Neuron (in vitro differentiated cells): ENCODE results near the gene CIRBP.

Experiments
- H2AFZ ChIP-seq: one replicate; pipeline ENCODE4 v1.6.1; 2013; ENCODE audit warnings: low read depth, mild to moderate bottlenecking, inconsistent platforms, low read length, moderate library complexity
- H3K27me3 ChIP-seq: one replicate; pipeline ENCODE4 v1.6.1; 2013; ENCODE audit warnings: low read length; ENCODE audit not compliant: insufficient read depth
- H3K36me3 ChIP-seq: one replicate; pipeline ENCODE4 v1.6.1; 2013; ENCODE audit warnings: low read length; ENCODE audit not compliant: insufficient read depth
- H3K4me1 ChIP-seq: one replicate; pipeline ENCODE4 v1.6.1; 2013; ENCODE audit warnings: low read length; ENCODE audit not compliant: insufficient read depth
- H3K4me3 ChIP-seq: 2 replicates; pipeline ENCODE4 v1.5.1; 2013; ENCODE audit warnings: mild to moderate bottlenecking, low read length, moderate library complexity
- H3K9me3 ChIP-seq: one replicate; pipeline ENCODE4 v1.6.1; 2013; ENCODE audit warnings: low read length

CIRBP gene

GRCh38 chr19:1251330-1252220, 17.6 kb upstream of the CIRBP start:
- H3K36me3 ChIP-seq, result peaks cover 47% of the 10 kb centered on the region
- no peak overlapping the region for H2AFZ ChIP-seq
- H3K27me3 ChIP-seq, result no peaks in the 10 kb centered on the region
- peak overlapping the region; percentile 90 for H3K4me3 ChIP-seq
- H3K4me1 ChIP-seq, result peaks cover 32% of the 10 kb centered on the region
- no peaks in the 10 kb centered on the region for H3K9me3 ChIP-seq

- H2AFZ ChIP-seq, result no peak overlapping the region
- peaks cover 36% of the 10 kb centered on the region for H3K4me1 ChIP-seq
- peak overlapping the region; percentile 90 for H3K4me3 ChIP-seq
- H3K36me3 ChIP-seq, result peaks cover 54% of the 10 kb centered on the region
- H3K9me3 ChIP-seq, result no peaks in the 10 kb centered on the region
- H3K27me3 ChIP-seq, result no peaks in the 10 kb centered on the region
These were observed 16.8 kb upstream of the CIRBP start for GRCh38 chr19:1252221-1252820.

- Histone ChIP-seq H2AFZ (no peak overlapping the region), H3K36me3 (peaks cover 60% of the 10 kb centered on the region), H3K4me1 (peaks cover 43% of the 10 kb centered on the region), H3K4me3 (peak overlapping the region; percentile 90), H3K9me3 (no peaks in the 10 kb centered on the region), H3K27me3 (no peaks in the 10 kb centered on the region)
These were observed 16.2 kb upstream of the CIRBP start for GRCh38 chr19:1252821-1253513.

- H3K4me3 ChIP-seq, result no peak overlapping the region
- H3K4me1 ChIP-seq, result peaks cover 47% of the 10 kb centered on the region
- H3K36me3 ChIP-seq, result peaks cover 65% of the 10 kb centered on the region
- no peaks in the 10 kb centered on the region for H3K27me3 ChIP-seq
- no peak overlapping the region for H2AFZ ChIP-seq
- H3K9me3 ChIP-seq, result no peaks in the 10 kb centered on the region
These were observed 15.5 kb upstream of the CIRBP start for GRCh38 chr19:1253514-1254080.

- Histone ChIP-seq H3K9me3 (no peaks in the 10 kb centered on the region), H2AFZ (no peak overlapping the region), H3K4me1 (peaks cover 52% of the 10 kb centered on the region), H3K36me3 (peaks cover 65% of the 10 kb centered on the region), H3K4me3 (no peak overlapping the region), H3K27me3 (no peaks in the 10 kb centered on the region)
These were observed 15.0 kb upstream of the CIRBP start for GRCh38 chr19:1254081-1254527.

GRCh38 chr19:1254530-1255185, 14.5 kb upstream of the CIRBP start:
- Histone ChIP-seq H3K36me3 (peaks cover 65% of the 10 kb centered on the region), H2AFZ (no peak overlapping the region), H3K4me1 (peaks cover 57% of the 10 kb centered on the region), H3K27me3 (no peaks in the 10 kb centered on the region), H3K9me3 (no peaks in the 10 kb centered on the region), H3K4me3 (no peak overlapping the region)

GRCh38 chr19:1255186-1256161, 13.7 kb upstream of the CIRBP start:
- no peaks in the 10 kb centered on the region for H3K9me3 ChIP-seq
- no peak overlapping the region for H2AFZ ChIP-seq
- H3K27me3 ChIP-seq, result no peaks in the 10 kb centered on the region
- peaks cover 61% of the 10 kb centered on the region for H3K4me1 ChIP-seq
- H3K36me3 ChIP-seq, result peaks cover 65% of the 10 kb centered on the region
- no peak overlapping the region for H3K4me3 ChIP-seq

GRCh38 chr19:1256646-1257474, 12.3 kb upstream of the CIRBP start:
- Histone ChIP-seq H3K4me3 (no peak overlapping the region), H3K36me3 (peaks cover 56% of the 10 kb centered on the region), H3K4me1 (peaks cover 69% of the 10 kb centered on the region), H3K27me3 (no peaks in the 10 kb centered on the region), H2AFZ (no peak overlapping the region), H3K9me3 (no peaks in the 10 kb centered on the region)

- Histone ChIP-seq H3K9me3 (no peaks in the 10 kb centered on the region), H3K36me3 (peaks cover 49% of the 10 kb centered on the region), H3K27me3 (no peaks in the 10 kb centered on the region), H3K4me1 (peaks cover 70% of the 10 kb centered on the region), H3K4me3 (no peak overlapping the region), H2AFZ (no peak overlapping the region)
These were observed 11.5 kb upstream of the CIRBP start for GRCh38 chr19:1257475-1258162.

GRCh38 chr19:1258163-1258492, 11.0 kb upstream of the CIRBP start:
- no peak overlapping the region for H2AFZ ChIP-seq
- peaks cover 49% of the 10 kb centered on the region for H3K36me3 ChIP-seq
- H3K27me3 ChIP-seq, result no peaks in the 10 kb centered on the region
- H3K4me1 ChIP-seq, result peaks cover 70% of the 10 kb centered on the region
- no peak overlapping the region for H3K4me3 ChIP-seq
- no peaks in the 10 kb centered on the region for H3K9me3 ChIP-seq

GRCh38 chr19:1258707-1259205, 10.4 kb upstream of the CIRBP start:
- Histone ChIP-seq H2AFZ (no peak overlapping the region), H3K4me1 (peaks cover 67% of the 10 kb centered on the region), H3K4me3 (no peak overlapping the region), H3K27me3 (no peaks in the 10 kb centered on the region), H3K9me3 (no peaks in the 10 kb centered on the region), H3K36me3 (peaks cover 44% of the 10 kb centered on the region)
